Keratinocyte (primary cell): ENCODE measurements around the gene COA4. TPM values are rescaled to one million over a fixed set of nuclear protein-coding genes. Genes with fewer than 3 reads are reported as not detected.
A peak's percentile ranks its signal among the peaks of the same experiment; 100 is the strongest.

Experiments
- DNase-seq: peaks from one replicate; pipeline ENCODE4 v3.0.0-alpha.2; 2011; ENCODE audit warnings: low read depth, missing footprints, low spot score
- FAIRE-seq: peaks from 2 replicates; lab custom pipeline; 2011; peaks lifted over from hg19 to GRCh38; lab: Jason Lieb, UNC
- H2AFZ ChIP-seq: 2 replicates; pipeline ENCODE4 v1.6.0; 2012; ENCODE audit warnings: low read length, control low read depth, inconsistent platforms; ENCODE audit not compliant: control insufficient read depth
- H3K27ac ChIP-seq: 2 replicates; pipeline ENCODE4 v1.5.1; 2011; ENCODE audit warnings: low read length; ENCODE audit not compliant: control insufficient read depth, insufficient read depth
- H3K27me3 ChIP-seq: 3 replicates; pipeline ENCODE4 v1.6.0; 2011; ENCODE audit warnings: low read length; ENCODE audit not compliant: control insufficient read depth, insufficient read depth; ENCODE audit errors: extremely low read depth
- H3K36me3 ChIP-seq, 2 experiments: 2 replicates in 1 of 2; 3 replicates in 1 of 2; pipeline ENCODE4 v1.5.1; 2011; ENCODE audit warnings: low read length in 2 of 2, mild to moderate bottlenecking in 1 of 2; ENCODE audit not compliant: control insufficient read depth in 2 of 2, insufficient read depth in 2 of 2; ENCODE audit errors: extremely low read depth in 1 of 2
- H3K4me1 ChIP-seq: 3 replicates; pipeline ENCODE4 v1.5.1; 2011; ENCODE audit warnings: low read length; ENCODE audit not compliant: control insufficient read depth, insufficient read depth; ENCODE audit errors: extremely low read depth
- H3K4me2 ChIP-seq: 3 replicates; pipeline ENCODE4 v1.6.0; 2011; ENCODE audit warnings: low read depth, low read length; ENCODE audit not compliant: control insufficient read depth, insufficient read depth; ENCODE audit errors: extremely low read depth
- H3K4me3 ChIP-seq, 3 experiments: fragments of 200-600 bp in 1 of 3; sonication (generic) in 1 of 3; 2 replicates in 2 of 3; 3 replicates in 1 of 3; pipeline ENCODE4 v1.5.1; 2011 to 2016; ENCODE audit warnings: low read length in 3 of 3, mild to moderate bottlenecking in 3 of 3, control low read depth in 2 of 3, inconsistent platforms in 1 of 3, low read depth in 1 of 3, mixed read lengths in 1 of 3, mixed run types in 1 of 3, moderate library complexity in 1 of 3; ENCODE audit not compliant: control insufficient read depth in 2 of 3, insufficient read depth in 2 of 3; ENCODE audit errors: extremely low read depth in 1 of 3
- H3K79me2 ChIP-seq: 2 replicates; pipeline ENCODE4 v1.6.0; 2012; ENCODE audit warnings: low read length; ENCODE audit not compliant: control insufficient read depth, insufficient read depth
- H3K9ac ChIP-seq: 3 replicates; pipeline ENCODE4 v1.6.0; 2011; ENCODE audit warnings: low read length; ENCODE audit not compliant: control insufficient read depth, insufficient read depth; ENCODE audit errors: extremely low read depth
- H3K9me1 ChIP-seq: 3 replicates; pipeline ENCODE4 v1.6.0; 2011; ENCODE audit warnings: low read length; ENCODE audit not compliant: control insufficient read depth, insufficient read depth; ENCODE audit errors: extremely low read depth
- H3K9me3 ChIP-seq: 2 replicates; pipeline ENCODE4 v1.5.1; 2012; ENCODE audit warnings: low read depth, low read length; ENCODE audit not compliant: control insufficient read depth
- H4K20me1 ChIP-seq: 3 replicates; pipeline ENCODE4 v1.6.0; 2011; ENCODE audit warnings: low read length; ENCODE audit not compliant: control insufficient read depth, insufficient read depth; ENCODE audit errors: extremely low read depth
- EZH2 ChIP-seq: IDR thresholded peaks from one replicate; pipeline ENCODE4 v1.6.1; 2012; ENCODE audit warnings: inconsistent platforms, mild to moderate bottlenecking, low read length, moderate library complexity
- dilution Hi-C: fragments of 300-500 bp; cut with MboI; formaldehyde crosslinking; loops from one replicate; pipeline ENCODE4 v1.7.0; 2020; ENCODE audit warnings: low sequenced_read_pairs; ENCODE audit not compliant: extremely low pct_ligation_motif_present
- polyA plus RNA-seq, 5 experiments: library from polyadenylated mRNA; depleted of rRNA in 3 of 5; stranded (reverse) in 3 of 5; stranded (forward) in 1 of 5; unstranded in 1 of 5; fragments of >200 nt; gene quantifications; 1 replicate in 1 of 5; 2 replicates in 3 of 5; 3 replicates in 1 of 5; pipeline versions ENCODE4 v1.2.1 to v1.2.3, GENCODE V29; 2011 to 2012; ENCODE audit warnings: missing spikeins in 2 of 5, low read depth in 1 of 5, low replicate concordance in 1 of 5
- TF ChIP-seq, protein P1 (sequence below), 3 experiments: IDR thresholded peaks in 1 of 3; conservative IDR thresholded peaks in 1 of 3; optimal IDR thresholded peaks in 1 of 3; 2 replicates in 2 of 3; 3 replicates in 1 of 3; pipeline versions ENCODE3 to v1.5.1; 2011; ENCODE audit warnings: low read length in 3 of 3, mild to moderate bottlenecking in 3 of 3, moderate library complexity in 2 of 3, control low read depth in 1 of 3, inconsistent platforms in 1 of 3; ENCODE audit not compliant: insufficient read depth in 2 of 3; ENCODE audit errors: extremely low read depth in 1 of 3

Gene COA4
- polyA plus RNA-seq, 1 donor (not counting 4 experiments of a cell fraction or from before 2014, with no cell fraction given): 82.2 TPM

DNA sequence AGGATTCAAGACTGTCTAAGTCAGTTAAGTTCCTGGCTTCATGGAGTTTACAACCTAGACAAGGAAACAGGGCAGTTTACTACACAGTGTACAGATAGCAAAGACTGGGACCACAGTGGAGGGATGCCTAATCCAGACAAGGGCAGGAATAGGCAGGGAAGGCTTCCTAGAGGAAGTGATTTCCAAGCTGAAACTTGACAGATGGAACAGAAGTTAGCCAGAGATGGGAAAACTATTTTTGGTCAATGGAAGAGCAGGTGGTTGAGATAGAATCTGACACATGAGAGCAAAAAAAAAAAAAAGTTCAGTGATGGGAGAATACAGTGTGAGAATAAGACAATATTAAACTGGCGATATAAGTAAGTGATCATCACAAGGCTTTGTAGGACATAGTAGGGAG is 1.3 kb downstream of the COA4 start:
- Histone ChIP-seq H3K36me3 (peaks cover 4 to 23% of the 10 kb centered on the region in 2 experiments), H3K27me3 (no peaks in the 10 kb centered on the region), H3K4me3 (peak overlapping the region; percentile 67 to 100 (median 99)), H3K4me2 (peak overlapping the region; percentile 79), H3K79me2 (peaks cover 36% of the 10 kb centered on the region), H4K20me1 (no peaks in the 10 kb centered on the region), H3K9me1 (no peaks in the 10 kb centered on the region), H3K27ac (peak overlapping the region; percentile 97), H3K4me1 (peaks cover 15% of the 10 kb centered on the region), H3K9ac (peak overlapping the region; percentile 99), H2AFZ (no peak overlapping the region), H3K9me3 (no peaks in the 10 kb centered on the region)
- dilution Hi-C loops: no loop called here
- DNase-seq (no peak), FAIRE-seq (no peak)
- TF ChIP-seq, protein P1, sequence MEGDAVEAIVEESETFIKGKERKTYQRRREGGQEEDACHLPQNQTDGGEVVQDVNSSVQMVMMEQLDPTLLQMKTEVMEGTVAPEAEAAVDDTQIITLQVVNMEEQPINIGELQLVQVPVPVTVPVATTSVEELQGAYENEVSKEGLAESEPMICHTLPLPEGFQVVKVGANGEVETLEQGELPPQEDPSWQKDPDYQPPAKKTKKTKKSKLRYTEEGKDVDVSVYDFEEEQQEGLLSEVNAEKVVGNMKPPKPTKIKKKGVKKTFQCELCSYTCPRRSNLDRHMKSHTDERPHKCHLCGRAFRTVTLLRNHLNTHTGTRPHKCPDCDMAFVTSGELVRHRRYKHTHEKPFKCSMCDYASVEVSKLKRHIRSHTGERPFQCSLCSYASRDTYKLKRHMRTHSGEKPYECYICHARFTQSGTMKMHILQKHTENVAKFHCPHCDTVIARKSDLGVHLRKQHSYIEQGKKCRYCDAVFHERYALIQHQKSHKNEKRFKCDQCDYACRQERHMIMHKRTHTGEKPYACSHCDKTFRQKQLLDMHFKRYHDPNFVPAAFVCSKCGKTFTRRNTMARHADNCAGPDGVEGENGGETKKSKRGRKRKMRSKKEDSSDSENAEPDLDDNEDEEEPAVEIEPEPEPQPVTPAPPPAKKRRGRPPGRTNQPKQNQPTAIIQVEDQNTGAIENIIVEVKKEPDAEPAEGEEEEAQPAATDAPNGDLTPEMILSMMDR (optimal IDR thresholded peaks at IDR 0.05 in 1 of 3, IDR thresholded peaks at IDR 0.05 in 1 of 3, conservative IDR thresholded peaks at IDR 0.05 in 1 of 3; ENCODE audit: extremely low read depth in 1 of 3, insufficient read depth in 2 of 3, low read length in 3 of 3): no peak
- no peak for TF ChIP-seq EZH2

DNA sequence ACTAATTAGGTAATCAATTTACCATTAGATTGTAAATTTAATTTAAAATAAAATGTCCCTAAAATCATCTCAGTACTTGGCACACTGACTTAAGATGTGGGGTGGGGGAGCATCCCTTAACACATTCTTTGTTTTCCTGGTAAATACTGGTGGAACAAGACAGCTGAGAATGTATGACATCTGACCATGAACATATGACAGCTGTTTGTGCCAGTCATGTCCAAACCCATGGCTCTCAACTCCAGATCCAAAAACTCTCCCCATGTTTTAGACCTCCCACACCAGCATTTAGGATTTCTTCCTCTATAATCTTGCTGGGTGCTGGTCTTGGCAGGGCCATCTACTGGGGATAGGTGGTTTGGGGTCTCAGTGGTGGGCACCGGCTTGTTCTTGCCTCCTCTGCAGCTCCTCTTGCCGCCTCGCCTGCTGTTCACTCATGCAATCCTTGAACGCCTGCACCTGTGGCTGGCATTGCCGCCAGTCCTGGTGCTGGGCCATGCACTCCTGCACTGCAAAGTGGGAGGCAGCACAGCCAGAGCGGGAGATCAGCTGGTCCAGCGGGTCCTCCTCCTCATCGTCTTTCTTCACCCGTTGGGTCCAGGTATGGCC is 3.8 kb downstream of the COA4 start:
- Histone ChIP-seq H3K27me3 (no peaks in the 10 kb centered on the region), H3K9me1 (no peaks in the 10 kb centered on the region), H3K79me2 (peaks cover 34% of the 10 kb centered on the region), H3K4me1 (peaks cover 14% of the 10 kb centered on the region), H3K27ac (no peak overlapping the region), H3K9ac (no peak overlapping the region), H4K20me1 (no peaks in the 10 kb centered on the region), H3K4me2 (no peak overlapping the region), H3K4me3 (no peak overlapping the region), H2AFZ (no peak overlapping the region), H3K9me3 (no peaks in the 10 kb centered on the region), H3K36me3 (peaks cover 4 to 23% of the 10 kb centered on the region in 2 experiments)
- TF ChIP-seq, protein P1 (optimal IDR thresholded peaks at IDR 0.05 in 1 of 3, IDR thresholded peaks at IDR 0.05 in 1 of 3, conservative IDR thresholded peaks at IDR 0.05 in 1 of 3; ENCODE audit: extremely low read depth in 1 of 3, insufficient read depth in 2 of 3, low read length in 3 of 3): no peak
- no peak for TF ChIP-seq EZH2
- dilution Hi-C loops: no loop called here
- FAIRE-seq (no peak), DNase-seq (no peak)
